ENCODE measurements around the gene PCMTD2.

Gene PCMTD2

DNA sequence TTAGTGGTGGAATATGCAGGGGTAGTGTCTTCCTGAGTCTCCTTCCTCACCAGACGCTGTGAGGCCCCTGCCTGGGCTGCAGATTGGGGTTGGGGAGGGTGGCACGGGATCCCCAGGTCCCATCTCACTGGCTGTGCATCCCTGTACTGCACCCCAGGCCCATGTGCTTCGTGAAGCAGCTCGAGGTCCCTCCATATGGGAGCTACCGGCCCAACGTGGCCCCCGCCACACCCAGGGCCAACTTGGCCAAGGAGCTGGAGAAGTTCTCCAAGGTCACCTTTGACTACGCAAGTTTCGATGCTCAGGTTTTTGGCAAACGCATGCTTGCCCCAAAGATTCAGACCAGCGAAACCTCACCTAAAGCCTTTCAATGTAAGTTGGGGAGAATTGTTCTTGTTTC, 38.6 kb upstream of the PCMTD2 start:
- DNase-seq (ENCODE audit: low read depth): no peak
- TF ChIP-seq MYC (IDR thresholded peaks at IDR 0.05; ENCODE audit: low read depth, low read length) (no peak), POLR2A (IDR thresholded peaks at IDR 0.05; ENCODE audit: extremely low read depth, insufficient read length) (no peak)
- TF ChIP-seq, protein P1, sequence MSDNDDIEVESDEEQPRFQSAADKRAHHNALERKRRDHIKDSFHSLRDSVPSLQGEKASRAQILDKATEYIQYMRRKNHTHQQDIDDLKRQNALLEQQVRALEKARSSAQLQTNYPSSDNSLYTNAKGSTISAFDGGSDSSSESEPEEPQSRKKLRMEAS (IDR thresholded peaks at IDR 0.05; ENCODE audit: low read depth, low read length): no peak
- TF ChIP-seq, protein P2, sequence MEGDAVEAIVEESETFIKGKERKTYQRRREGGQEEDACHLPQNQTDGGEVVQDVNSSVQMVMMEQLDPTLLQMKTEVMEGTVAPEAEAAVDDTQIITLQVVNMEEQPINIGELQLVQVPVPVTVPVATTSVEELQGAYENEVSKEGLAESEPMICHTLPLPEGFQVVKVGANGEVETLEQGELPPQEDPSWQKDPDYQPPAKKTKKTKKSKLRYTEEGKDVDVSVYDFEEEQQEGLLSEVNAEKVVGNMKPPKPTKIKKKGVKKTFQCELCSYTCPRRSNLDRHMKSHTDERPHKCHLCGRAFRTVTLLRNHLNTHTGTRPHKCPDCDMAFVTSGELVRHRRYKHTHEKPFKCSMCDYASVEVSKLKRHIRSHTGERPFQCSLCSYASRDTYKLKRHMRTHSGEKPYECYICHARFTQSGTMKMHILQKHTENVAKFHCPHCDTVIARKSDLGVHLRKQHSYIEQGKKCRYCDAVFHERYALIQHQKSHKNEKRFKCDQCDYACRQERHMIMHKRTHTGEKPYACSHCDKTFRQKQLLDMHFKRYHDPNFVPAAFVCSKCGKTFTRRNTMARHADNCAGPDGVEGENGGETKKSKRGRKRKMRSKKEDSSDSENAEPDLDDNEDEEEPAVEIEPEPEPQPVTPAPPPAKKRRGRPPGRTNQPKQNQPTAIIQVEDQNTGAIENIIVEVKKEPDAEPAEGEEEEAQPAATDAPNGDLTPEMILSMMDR (IDR thresholded peaks at IDR 0.05; ENCODE audit: low read depth, low read length): no peak
- H3K4me3 ChIP-seq (ENCODE audit: low read depth, low read length): no peak overlapping the region

DNA sequence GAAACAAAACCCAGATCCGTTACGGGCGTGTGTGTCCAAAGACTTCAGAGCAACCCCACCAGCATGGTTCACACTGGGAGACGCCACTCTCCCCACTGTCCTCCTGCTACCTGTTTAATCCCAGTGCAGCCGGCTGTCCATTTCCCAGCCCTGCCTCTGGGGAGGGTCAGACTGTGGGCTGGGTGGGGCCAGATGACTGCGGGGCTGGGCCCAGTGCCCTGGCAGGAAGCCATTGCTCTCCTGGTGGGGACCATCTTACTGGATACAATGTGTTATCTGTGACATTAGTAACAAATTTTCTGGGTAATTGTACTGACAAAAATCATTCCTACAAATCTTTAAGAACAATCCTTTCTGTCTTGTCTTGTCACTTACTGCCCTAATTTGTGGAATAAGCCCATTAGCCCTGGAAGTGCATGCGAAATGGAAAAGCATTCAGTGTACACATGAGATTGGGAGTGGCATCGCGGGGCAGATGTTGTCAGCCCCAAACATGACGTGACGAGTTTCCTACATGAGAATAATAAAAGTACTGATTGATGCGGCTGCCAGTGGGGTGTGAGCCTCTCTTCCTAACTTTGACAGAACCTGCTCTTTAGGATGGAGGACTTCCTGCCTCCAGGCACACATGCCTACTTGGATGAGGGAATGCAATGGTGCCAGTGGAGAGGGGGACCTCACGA, 37.9 kb upstream of the PCMTD2 start:
- no peak overlapping the region for H3K4me3 ChIP-seq (ENCODE audit: low read depth, low read length)
- TF ChIP-seq, protein P2 (IDR thresholded peaks at IDR 0.05; ENCODE audit: low read depth, low read length): no peak
- TF ChIP-seq, protein P1 (IDR thresholded peaks at IDR 0.05; ENCODE audit: low read depth, low read length): no peak
- no peak for DNase-seq (ENCODE audit: low read depth)

DNA sequence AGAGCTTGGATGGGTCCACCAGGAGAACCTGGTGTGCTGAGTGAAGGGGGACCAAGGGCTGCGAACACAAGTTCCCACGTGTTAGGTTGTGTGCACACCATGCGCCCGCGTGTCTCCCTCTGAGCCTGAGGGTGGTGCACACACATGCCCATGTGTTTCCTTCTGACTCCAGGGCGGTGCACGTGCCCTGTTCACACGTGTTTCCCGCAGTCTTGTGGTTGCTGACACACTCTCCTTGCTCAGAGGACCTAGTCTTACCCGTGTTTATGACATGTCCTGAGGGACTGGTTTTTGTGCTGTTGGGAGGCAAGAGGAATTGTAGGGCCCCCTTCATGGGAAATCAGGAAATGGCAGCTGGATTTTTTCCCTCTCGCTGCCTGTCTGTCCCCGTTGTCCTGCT, 36.3 kb upstream of the PCMTD2 start:
- H3K4me3 ChIP-seq (ENCODE audit: low read depth, low read length): no peak overlapping the region
- TF ChIP-seq POLR2A (IDR thresholded peaks at IDR 0.05; ENCODE audit: extremely low read depth, insufficient read length): no peak
- no peak for TF ChIP-seq MYC (IDR thresholded peaks at IDR 0.05; ENCODE audit: low read depth, low read length)
- TF ChIP-seq, protein P1 (IDR thresholded peaks at IDR 0.05; ENCODE audit: low read depth, low read length): peak; percentile 80
- no peak for DNase-seq (ENCODE audit: low read depth)

DNA sequence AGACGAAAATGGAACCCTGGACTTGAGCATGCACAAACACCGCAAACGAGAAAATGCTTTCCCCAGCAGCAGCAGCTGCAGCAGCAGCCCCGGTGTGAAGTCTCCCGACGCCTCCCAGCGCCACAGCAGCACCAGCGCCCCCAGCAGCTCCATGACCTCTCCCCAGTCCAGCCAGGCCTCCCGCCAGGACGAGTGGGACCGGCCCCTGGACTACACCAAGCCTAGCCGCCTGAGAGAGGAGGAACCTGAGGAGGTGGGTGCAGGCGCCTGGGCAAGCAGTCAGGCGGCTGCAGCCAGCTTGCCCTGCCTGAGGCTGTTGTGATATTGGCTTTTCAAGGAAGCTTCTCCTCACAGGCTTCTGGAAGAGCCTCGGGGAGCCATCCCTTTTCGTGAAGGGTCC, 35.8 kb upstream of the PCMTD2 start:
- H3K4me3 ChIP-seq (ENCODE audit: low read depth, low read length): no peak overlapping the region
- TF ChIP-seq, protein P2 (IDR thresholded peaks at IDR 0.05; ENCODE audit: low read depth, low read length): no peak
- no peak for TF ChIP-seq MYC (IDR thresholded peaks at IDR 0.05; ENCODE audit: low read depth, low read length)
- TF ChIP-seq, protein P1 (IDR thresholded peaks at IDR 0.05; ENCODE audit: low read depth, low read length): no peak
- no peak for TF ChIP-seq POLR2A (IDR thresholded peaks at IDR 0.05; ENCODE audit: extremely low read depth, insufficient read length)
- no peak for DNase-seq (ENCODE audit: low read depth)

DNA sequence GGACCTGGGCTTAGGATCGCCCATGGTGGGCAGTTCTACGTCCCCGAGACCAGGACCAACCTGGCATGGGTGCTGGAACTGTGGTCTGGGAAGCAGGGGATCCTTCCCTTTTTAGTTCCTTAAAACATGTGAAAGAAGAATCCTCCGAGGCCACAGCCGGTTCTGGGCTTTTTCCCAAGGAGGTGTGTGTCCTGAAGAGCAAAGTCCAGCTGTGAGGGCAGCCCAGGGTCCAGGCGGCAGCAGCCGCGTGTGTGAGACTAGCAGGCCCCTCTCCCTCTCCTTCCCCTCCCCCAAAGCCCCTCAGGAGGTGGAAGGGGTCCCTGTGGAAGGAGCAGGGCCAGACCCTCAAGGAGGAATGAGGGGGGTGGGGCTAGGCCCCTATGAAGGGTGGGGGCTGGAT, 35.1 kb upstream of the PCMTD2 start:
- no peak overlapping the region for H3K4me3 ChIP-seq (ENCODE audit: low read depth, low read length)
- no peak for DNase-seq (ENCODE audit: low read depth)
- TF ChIP-seq MYC (IDR thresholded peaks at IDR 0.05; ENCODE audit: low read depth, low read length): no peak
- TF ChIP-seq, protein P2 (IDR thresholded peaks at IDR 0.05; ENCODE audit: low read depth, low read length): no peak
- TF ChIP-seq POLR2A (IDR thresholded peaks at IDR 0.05; ENCODE audit: extremely low read depth, insufficient read length): no peak
- TF ChIP-seq, protein P1 (IDR thresholded peaks at IDR 0.05; ENCODE audit: low read depth, low read length): no peak

DNA sequence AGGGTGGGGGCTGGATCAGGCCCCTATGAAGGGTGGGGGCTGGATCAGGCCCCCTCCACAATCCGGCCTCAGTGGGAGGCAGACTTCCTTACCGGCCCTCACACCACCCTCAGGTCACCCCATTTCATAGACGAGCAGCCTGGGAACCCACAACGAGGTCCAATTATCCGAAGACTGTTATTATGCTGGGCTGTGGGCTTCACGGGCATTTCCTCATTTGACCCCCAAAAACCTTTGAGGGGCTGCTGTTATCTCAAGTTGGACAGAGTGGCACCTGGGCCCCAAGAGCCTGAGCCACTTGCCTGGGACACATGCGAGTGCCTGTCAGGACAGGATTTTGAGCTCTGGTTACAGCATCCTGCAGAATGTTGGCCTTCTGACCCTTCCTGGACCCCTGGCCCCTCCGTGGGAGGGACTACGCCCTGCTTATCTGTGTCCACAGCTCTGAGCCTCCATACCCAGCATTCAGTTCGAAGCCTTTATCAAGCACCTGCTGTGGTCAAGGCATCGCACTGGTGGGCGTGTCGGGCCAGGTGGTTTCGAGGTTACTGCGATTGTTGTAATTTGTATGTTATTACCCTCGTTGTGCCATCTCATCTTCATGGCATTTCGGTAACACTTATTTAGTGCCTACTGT, 34.5 kb upstream of the PCMTD2 start:
- no peak for DNase-seq (ENCODE audit: low read depth)
- H3K4me3 ChIP-seq (ENCODE audit: low read depth, low read length): no peak overlapping the region
- TF ChIP-seq, protein P1 (IDR thresholded peaks at IDR 0.05; ENCODE audit: low read depth, low read length): no peak
